Fibroblast of lung (primary cell): Measurements from ENCODE around the gene ARHGAP6.

Experiments used
- CTCF ChIP-seq, 2 donors: IDR thresholded peaks in 1 of 2; conservative IDR thresholded peaks in 1 of 2; 1 replicate in 1 of 2; 2 replicates in 1 of 2; pipeline ENCODE4 v1.5.1; 2011 to 2012; ENCODE audit warnings: low read length in 2 of 2, control low read depth in 1 of 2, inconsistent platforms in 1 of 2, low read depth in 1 of 2, mild to moderate bottlenecking in 1 of 2
- EZH2 ChIP-seq: IDR thresholded peaks from 2 replicates; pipeline ENCODE4 v1.5.1; 2012; ENCODE audit warnings: low read length, control low read depth, mild to moderate bottlenecking; ENCODE audit errors: missing control alignments

DNA sequence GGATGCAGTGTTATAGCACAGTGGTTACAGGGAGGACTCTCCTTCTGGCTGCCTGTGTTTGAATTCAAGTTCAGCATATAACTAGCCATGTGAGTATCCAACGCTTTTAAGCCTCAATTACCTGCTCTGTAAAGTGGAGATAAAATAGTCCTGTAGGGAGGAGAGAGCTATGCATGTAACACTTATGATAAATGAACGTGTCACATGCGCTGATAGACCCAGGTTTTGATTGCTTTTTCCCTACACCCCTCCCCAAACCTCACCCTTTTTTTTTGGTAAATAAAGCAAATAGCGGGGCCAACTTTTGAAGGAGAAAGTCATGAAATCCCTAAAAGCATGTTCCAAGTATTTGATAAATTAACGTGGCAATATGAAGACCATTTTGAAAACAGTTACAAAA, 392.9 kb downstream of the ARHGAP6 start:
- TF ChIP-seq EZH2, result no peak
- TF ChIP-seq CTCF (conservative IDR thresholded peaks at IDR 0.05 in 1 of 2, IDR thresholded peaks at IDR 0.05 in 1 of 2; ENCODE audit: low read depth in 1 of 2, low read length in 2 of 2), result no peak
